DMS 273 (cell line): Measurements from ENCODE around the gene HIVEP1.

ENCODE experiments used
- DNase-seq: peaks from one replicate; lab custom pipeline; 2025; ENCODE audit not compliant: unreplicated experiment; lab: John Stamatoyannopoulos, UW

The HIVEP1 gene

GRCh38 chr6:12017263-12017662, 5.2 kb downstream of the HIVEP1 start:
- DNase-seq: no peak

- DNase-seq: no peak
Observed at GRCh38 chr6:12017876-12018401, 5.8 kb downstream of the HIVEP1 start.

GRCh38 chr6:12020187-12020791, 8.2 kb downstream of the HIVEP1 start:
- no peak for DNase-seq

- no peak for DNase-seq
Observed at GRCh38 chr6:12022481-12022880, 10.4 kb downstream of the HIVEP1 start.

- no peak for DNase-seq
Observed at GRCh38 chr6:12022953-12023388, 10.9 kb downstream of the HIVEP1 start.

- DNase-seq: no peak
Observed at GRCh38 chr6:12024216-12024615, 12.1 kb downstream of the HIVEP1 start.

- DNase-seq: no peak
Observed at GRCh38 chr6:12024699-12025434, 12.8 kb downstream of the HIVEP1 start.

- no peak for DNase-seq
Observed at GRCh38 chr6:12026120-12026519, 14.0 kb downstream of the HIVEP1 start.

GRCh38 chr6:12026833-12027232, 14.7 kb downstream of the HIVEP1 start:
- DNase-seq: no peak

GRCh38 chr6:12028213-12028612, 16.1 kb downstream of the HIVEP1 start:
- DNase-seq: no peak

- DNase-seq: no peak
Observed at GRCh38 chr6:12029979-12030737, 18.0 kb downstream of the HIVEP1 start.

GRCh38 chr6:12030993-12031550, 19.0 kb downstream of the HIVEP1 start:
- DNase-seq: no peak

- no peak for DNase-seq
Observed at GRCh38 chr6:12032783-12033573, 20.9 kb downstream of the HIVEP1 start.

- no peak for DNase-seq
Observed at GRCh38 chr6:12033770-12034169, 21.7 kb downstream of the HIVEP1 start.

GRCh38 chr6:12034349-12034748, 22.2 kb downstream of the HIVEP1 start:
- no peak for DNase-seq

GRCh38 chr6:12034837-12035236, 22.7 kb downstream of the HIVEP1 start:
- DNase-seq: no peak

- DNase-seq: no peak
Observed at GRCh38 chr6:12036766-12037165, 24.7 kb downstream of the HIVEP1 start.

GRCh38 chr6:12037798-12038197, 25.7 kb downstream of the HIVEP1 start:
- DNase-seq: no peak

- DNase-seq: no peak
Observed at GRCh38 chr6:12039540-12040459, 27.7 kb downstream of the HIVEP1 start.

GRCh38 chr6:12047304-12047703, 35.2 kb downstream of the HIVEP1 start:
- DNase-seq: no peak
